Transverse colon (tissue), 4 donors: ENCODE results near the gene PKD2L2.

ENCODE experiments used
- CTCF ChIP-seq, 5 experiments: fragments of 200-600 bp in 3 of 5; fragments of 450-650 bp in 2 of 5; sonication (generic) in 3 of 5; IDR thresholded peaks; 1 replicate in 2 of 5; 2 replicates in 3 of 5; pipeline ENCODE4 v1.5.1; 2016 to 2017; ENCODE audit warnings: antibody characterized with exemption in 5 of 5, inconsistent platforms in 3 of 5, mild to moderate bottlenecking in 2 of 5, moderate library complexity in 1 of 5
- POLR2A ChIP-seq: fragments of 450-650 bp; IDR thresholded peaks from one replicate; pipeline ENCODE4 v1.6.1; 2016; ENCODE audit warnings: antibody characterized with exemption, mild to moderate bottlenecking, moderate library complexity
- POLR2AphosphoS5 ChIP-seq, 3 donors: sonication (generic); formaldehyde crosslinking; IDR thresholded peaks; one replicate each; pipeline ENCODE4 v1.6.1; 2016; ENCODE audit warnings: antibody characterized with exemption in 3 of 3

- TF ChIP-seq POLR2A (no peak), CTCF (IDR thresholded peaks at IDR 0.05) (no peak), POLR2AphosphoS5 (IDR thresholded peaks at IDR 0.05) (no peak)
These were observed 45.5 kb upstream of the PKD2L2 start for GRCh38 chr5:137843676-137844299.
